Measurements from ENCODE around the gene SPDYE3.
"Not testable (repeated sequence)": the region's sequence is repeated elsewhere in the genome, so short reads cannot be mapped to it uniquely, and the experiment has no call there.

GRCh38 chr7:100344124-100344559 lies 36.6 kb downstream of the SPDYE3 start:
- TF ChIP-seq YY1 (IDR thresholded peaks at IDR 0.05; ENCODE audit: insufficient read depth, insufficient read length); SUZ12 (IDR thresholded peaks at IDR 0.05; ENCODE audit: extremely low read depth, insufficient read depth, insufficient read length): not testable (repeated sequence)
